Measurements from ENCODE around the gene CTF1.

DNA sequence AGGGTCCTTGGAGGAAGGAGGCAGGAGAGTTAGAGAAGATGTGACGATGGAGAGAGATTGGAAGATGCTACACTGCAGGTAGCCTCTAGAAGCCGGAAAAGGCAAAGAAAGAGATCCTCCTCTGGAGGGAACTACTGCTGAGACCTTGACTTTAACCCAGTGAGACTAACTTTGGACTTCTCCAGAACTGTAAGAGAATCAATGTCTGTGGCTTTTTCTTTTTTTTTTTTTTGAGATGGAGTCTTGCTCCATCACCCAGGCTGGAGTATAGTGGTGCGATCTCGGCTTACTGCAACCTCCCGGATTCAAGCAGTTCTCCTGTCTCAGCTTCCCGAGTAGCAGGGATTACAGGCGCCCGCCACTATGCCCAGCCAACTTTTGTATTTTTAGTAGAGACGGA is 11.2 kb upstream of the CTF1 start:
- TF ChIP-seq, protein P1, sequence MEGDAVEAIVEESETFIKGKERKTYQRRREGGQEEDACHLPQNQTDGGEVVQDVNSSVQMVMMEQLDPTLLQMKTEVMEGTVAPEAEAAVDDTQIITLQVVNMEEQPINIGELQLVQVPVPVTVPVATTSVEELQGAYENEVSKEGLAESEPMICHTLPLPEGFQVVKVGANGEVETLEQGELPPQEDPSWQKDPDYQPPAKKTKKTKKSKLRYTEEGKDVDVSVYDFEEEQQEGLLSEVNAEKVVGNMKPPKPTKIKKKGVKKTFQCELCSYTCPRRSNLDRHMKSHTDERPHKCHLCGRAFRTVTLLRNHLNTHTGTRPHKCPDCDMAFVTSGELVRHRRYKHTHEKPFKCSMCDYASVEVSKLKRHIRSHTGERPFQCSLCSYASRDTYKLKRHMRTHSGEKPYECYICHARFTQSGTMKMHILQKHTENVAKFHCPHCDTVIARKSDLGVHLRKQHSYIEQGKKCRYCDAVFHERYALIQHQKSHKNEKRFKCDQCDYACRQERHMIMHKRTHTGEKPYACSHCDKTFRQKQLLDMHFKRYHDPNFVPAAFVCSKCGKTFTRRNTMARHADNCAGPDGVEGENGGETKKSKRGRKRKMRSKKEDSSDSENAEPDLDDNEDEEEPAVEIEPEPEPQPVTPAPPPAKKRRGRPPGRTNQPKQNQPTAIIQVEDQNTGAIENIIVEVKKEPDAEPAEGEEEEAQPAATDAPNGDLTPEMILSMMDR (IDR thresholded peaks at IDR 0.05) = no peak
- no peak for TF ChIP-seq POLR2A (IDR thresholded peaks at IDR 0.05)
